ENCODE results near the gene SMNDC1. TPM values are rescaled to one million over a fixed set of nuclear protein-coding genes. Genes with fewer than 3 reads are reported as not detected.
A peak's percentile ranks its signal among the peaks of the same experiment; 100 is the strongest.

Gene SMNDC1
- total RNA-seq, 2 donors from 2014 or later, result 7.5 to 7.6 TPM

DNA sequence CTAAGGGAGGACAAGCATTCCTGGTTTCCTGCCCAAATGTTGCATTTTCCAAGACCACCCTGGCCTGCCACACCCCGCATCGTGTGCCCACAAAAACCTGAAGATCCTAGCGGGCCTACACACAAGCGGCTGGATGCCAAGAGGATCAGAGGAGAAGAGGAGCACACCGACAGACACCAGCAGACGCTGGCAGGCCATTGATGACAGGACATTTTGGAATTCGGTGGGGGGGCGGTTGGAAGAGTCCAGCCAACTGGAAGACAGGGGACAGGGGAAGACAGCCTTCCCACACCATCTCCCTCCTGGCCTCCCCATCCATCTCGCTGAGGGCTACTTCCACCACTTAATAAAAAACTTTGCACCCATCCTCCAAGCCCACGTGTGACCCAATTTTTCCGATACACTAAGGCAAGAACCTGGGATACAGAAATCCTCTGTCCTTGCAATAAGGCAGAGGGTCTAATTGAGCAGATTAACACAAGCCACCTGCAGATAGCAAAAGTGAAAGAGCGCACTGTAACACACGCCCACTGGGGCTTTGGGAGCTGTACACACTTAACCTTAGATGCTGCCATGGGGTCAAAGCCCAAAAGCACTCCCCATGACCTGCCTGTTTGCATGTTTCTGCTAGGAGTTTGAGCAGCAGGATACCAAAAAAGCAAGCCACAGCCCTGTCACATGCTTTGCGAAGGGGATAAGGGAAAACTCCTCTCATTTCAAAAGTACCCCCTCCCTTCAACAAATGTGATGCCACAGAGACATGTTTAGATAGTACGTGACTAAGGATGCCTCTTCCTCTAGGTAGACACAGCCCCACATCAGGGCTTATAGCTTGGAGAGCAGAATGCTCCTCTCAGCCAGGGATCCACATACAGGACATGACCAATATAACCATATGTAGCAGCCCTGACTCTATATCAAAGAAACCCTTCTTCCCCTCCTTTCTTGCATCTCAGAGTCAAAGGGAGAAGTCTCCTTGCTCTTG, 13.4 kb upstream of the SMNDC1 start:
- H3K4me1 ChIP-seq, result no peaks in the 10 kb centered on the region
- H3K27me3 ChIP-seq, result no peaks in the 10 kb centered on the region
- TF ChIP-seq, protein P1, sequence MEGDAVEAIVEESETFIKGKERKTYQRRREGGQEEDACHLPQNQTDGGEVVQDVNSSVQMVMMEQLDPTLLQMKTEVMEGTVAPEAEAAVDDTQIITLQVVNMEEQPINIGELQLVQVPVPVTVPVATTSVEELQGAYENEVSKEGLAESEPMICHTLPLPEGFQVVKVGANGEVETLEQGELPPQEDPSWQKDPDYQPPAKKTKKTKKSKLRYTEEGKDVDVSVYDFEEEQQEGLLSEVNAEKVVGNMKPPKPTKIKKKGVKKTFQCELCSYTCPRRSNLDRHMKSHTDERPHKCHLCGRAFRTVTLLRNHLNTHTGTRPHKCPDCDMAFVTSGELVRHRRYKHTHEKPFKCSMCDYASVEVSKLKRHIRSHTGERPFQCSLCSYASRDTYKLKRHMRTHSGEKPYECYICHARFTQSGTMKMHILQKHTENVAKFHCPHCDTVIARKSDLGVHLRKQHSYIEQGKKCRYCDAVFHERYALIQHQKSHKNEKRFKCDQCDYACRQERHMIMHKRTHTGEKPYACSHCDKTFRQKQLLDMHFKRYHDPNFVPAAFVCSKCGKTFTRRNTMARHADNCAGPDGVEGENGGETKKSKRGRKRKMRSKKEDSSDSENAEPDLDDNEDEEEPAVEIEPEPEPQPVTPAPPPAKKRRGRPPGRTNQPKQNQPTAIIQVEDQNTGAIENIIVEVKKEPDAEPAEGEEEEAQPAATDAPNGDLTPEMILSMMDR (IDR thresholded peaks at IDR 0.05), result no peak
- no peak for TF ChIP-seq POLR2A (IDR thresholded peaks at IDR 0.05)
- H3K27ac ChIP-seq, result no peak overlapping the region
- no peaks in the 10 kb centered on the region for H3K36me3 ChIP-seq (replicated peaks in 1 of 2; ENCODE audit: insufficient read depth in 1 of 2, low read depth in 2 of 2)
- DNase-seq (no peak), ATAC-seq (no peak)
- intact Hi-C loops (cut with DNase I), result loop anchor here (5.0 kb wide), 1 partner anchor 224 kb away; no protein-coding TSS in a partner anchor
- WGBS, 2 donors, result 79 to 82% methylated on average over 13 to 15 of the region's 15 CpGs
- no peaks in the 10 kb centered on the region for H3K9me3 ChIP-seq
- H3K4me3 ChIP-seq, result no peak overlapping the region

DNA sequence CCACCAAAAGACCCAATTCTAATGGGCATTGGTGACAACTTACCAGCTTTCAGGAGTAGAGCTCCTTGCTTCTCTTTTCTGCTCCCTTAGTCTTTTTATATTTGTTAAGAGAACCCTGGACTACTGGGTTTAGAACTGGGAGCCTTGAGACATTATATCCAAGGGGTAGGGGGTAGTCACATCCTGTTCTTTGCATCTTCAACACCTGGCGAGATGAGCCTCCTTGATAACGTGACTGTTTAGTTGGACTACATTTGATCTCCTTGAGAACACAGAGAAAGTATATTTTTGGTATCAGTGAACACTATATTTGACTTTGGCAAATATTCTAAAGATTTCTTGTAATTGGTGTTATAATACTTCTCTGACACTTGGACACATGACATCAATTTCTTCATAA, 9.0 kb upstream of the SMNDC1 start:
- no peaks in the 10 kb centered on the region for H3K36me3 ChIP-seq (replicated peaks in 1 of 2; ENCODE audit: insufficient read depth in 1 of 2, low read depth in 2 of 2)
- H3K4me3 ChIP-seq, result no peak overlapping the region
- no peaks in the 10 kb centered on the region for H3K9me3 ChIP-seq
- intact Hi-C loops (cut with DNase I), result no loop called here
- TF ChIP-seq, protein P1 (IDR thresholded peaks at IDR 0.05), result no peak
- no peak for TF ChIP-seq POLR2A (IDR thresholded peaks at IDR 0.05)
- DNase-seq (no peak), ATAC-seq (no peak)
- WGBS, 2 donors, result 46 to 47% methylated on average over 2 of the region's 2 CpGs
- no peaks in the 10 kb centered on the region for H3K4me1 ChIP-seq
- H3K27ac ChIP-seq, result no peak overlapping the region
- H3K27me3 ChIP-seq, result no peaks in the 10 kb centered on the region

DNA sequence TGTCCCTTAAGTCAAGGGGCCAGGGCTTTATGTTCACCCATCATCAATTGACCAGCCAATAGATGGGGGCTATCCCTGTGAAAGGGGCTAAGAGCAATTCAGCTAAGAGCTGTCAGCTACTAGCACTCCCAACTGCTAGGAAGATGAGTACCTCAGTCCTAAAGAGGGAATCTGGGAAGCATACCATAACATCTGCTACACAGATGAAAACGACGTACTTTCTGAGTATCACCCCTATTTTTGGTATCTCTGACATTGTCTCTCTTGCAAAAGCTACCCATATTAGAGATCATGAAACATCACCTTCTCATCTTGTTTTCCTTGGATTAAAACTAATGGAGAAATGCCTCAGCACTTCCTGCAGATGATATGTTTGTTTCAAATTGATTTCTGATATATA, 7.5 kb upstream of the SMNDC1 start:
- WGBS, 2 donors, result 47 to 50% methylated on average over 2 of the region's 2 CpGs
- Histone ChIP-seq H3K4me1 (no peaks in the 10 kb centered on the region), H3K4me3 (no peak overlapping the region), H3K27ac (no peak overlapping the region), H3K36me3 (replicated peaks in 1 of 2; ENCODE audit: insufficient read depth in 1 of 2, low read depth in 2 of 2) (no peaks in the 10 kb centered on the region), H3K27me3 (no peaks in the 10 kb centered on the region), H3K9me3 (no peaks in the 10 kb centered on the region)
- no peak for TF ChIP-seq POLR2A (IDR thresholded peaks at IDR 0.05)
- TF ChIP-seq, protein P1 (IDR thresholded peaks at IDR 0.05), result no peak
- intact Hi-C loops (cut with DNase I), result no loop called here
- ATAC-seq (no peak), DNase-seq (no peak)

DNA sequence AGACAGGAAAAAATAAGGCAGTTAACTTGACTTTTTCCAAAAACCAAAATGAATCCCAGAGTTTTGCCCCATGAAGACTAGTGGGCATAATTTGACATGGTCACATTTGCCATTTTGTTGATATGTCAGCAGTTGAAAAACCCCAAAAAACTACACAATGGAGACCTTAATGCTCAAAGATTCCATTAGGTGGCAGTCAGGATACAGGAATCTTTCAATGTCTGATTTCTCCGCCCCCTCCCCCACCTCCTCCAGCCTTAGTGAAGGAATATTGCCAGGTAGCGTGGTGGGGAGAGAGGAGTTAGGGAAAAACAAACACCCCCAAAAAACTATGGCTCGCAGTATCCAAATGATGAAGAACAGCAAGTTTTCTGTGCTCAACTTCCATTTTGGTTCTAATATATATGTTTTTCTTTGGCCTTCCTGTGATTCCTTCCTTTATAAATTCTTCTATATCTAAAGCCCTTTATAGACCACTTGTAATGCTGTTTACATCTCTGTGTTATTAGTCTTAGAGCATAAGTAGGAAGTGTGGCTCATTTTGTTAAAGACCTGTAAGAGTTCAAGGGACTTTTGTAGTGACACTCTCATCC, 6.7 kb upstream of the SMNDC1 start:
- peak; percentile 52 to 67 (median 62) for DNase-seq
- no peaks in the 10 kb centered on the region for H3K36me3 ChIP-seq (replicated peaks in 1 of 2; ENCODE audit: insufficient read depth in 1 of 2, low read depth in 2 of 2)
- H3K27ac ChIP-seq, result no peak overlapping the region
- ATAC-seq, result peak; percentile 86
- no peak for TF ChIP-seq POLR2A (IDR thresholded peaks at IDR 0.05)
- TF ChIP-seq, protein P1 (IDR thresholded peaks at IDR 0.05), result peak; percentile 30 to 81 (median 73)
- intact Hi-C loops (cut with DNase I), result no loop called here
- H3K4me3 ChIP-seq, result no peak overlapping the region
- 0 to 5% methylated on average over 3 of the region's 3 CpGs for WGBS, 2 donors
- no peaks in the 10 kb centered on the region for H3K9me3 ChIP-seq
- no peaks in the 10 kb centered on the region for H3K4me1 ChIP-seq
- H3K27me3 ChIP-seq, result no peaks in the 10 kb centered on the region
